Upper lobe of left lung (tissue), 6 donors: Measurements from ENCODE around the gene MITF. TPM values are rescaled to one million over a fixed set of nuclear protein-coding genes. Genes with fewer than 3 reads are reported as not detected.

Experiments used
- ATAC-seq, 2 donors: fragments of 200-7000 bp; cut with Tn5 transposase; one replicate each; pipeline ENCODE4 v1.9.1; 2022; ENCODE audit warnings: mild to moderate bottlenecking in 2 of 2, moderate library complexity in 2 of 2; ENCODE audit not compliant: low FRiP score in 2 of 2
- DNase-seq, 2 donors: peaks; one replicate each; pipeline ENCODE4 v3.0.0-alpha.2; 2019 to 2020
- H3K27ac ChIP-seq, 4 donors: fragments of 200-600 bp; sonication (generic); one replicate each; pipeline ENCODE4 v1.5.1; 2016 to 2019
- H3K27me3 ChIP-seq, 4 donors: fragments of 200-600 bp; sonication (generic); one replicate each; pipeline ENCODE4 v1.5.1; 2017 to 2019
- H3K36me3 ChIP-seq, 4 donors: fragments of 200-600 bp; sonication (generic); one replicate each; pipeline ENCODE4 v1.5.1; 2016 to 2019
- H3K4me1 ChIP-seq, 4 donors: fragments of 200-600 bp; sonication (generic); one replicate each; pipeline ENCODE4 v1.5.1; 2018 to 2019
- H3K4me3 ChIP-seq, 4 donors: fragments of 200-600 bp; sonication (generic); one replicate each; pipeline ENCODE4 v1.5.1; 2017 to 2019; ENCODE audit warnings: mild to moderate bottlenecking in 2 of 4, moderate library complexity in 1 of 4
- H3K9me3 ChIP-seq, 4 donors: fragments of 200-600 bp; sonication (generic); one replicate each; pipeline ENCODE4 v1.5.1; 2018 to 2019
- CTCF ChIP-seq, 6 experiments: fragments of 450-650 bp in 4 of 6; fragments of 200-600 bp in 2 of 6; sonication (generic) in 2 of 6; IDR thresholded peaks; one replicate each; pipeline ENCODE4 v1.5.1; 2016 to 2019; ENCODE audit warnings: antibody characterized with exemption in 6 of 6
- EP300 ChIP-seq, 4 donors: sonication (generic); formaldehyde crosslinking; IDR thresholded peaks; one replicate each; pipeline ENCODE4 v1.5.1; 2017; ENCODE audit warnings: antibody characterized with exemption in 4 of 4, control low read depth in 2 of 4
- POLR2A ChIP-seq, 4 donors: fragments of 450-650 bp; IDR thresholded peaks; one replicate each; pipeline ENCODE4 v1.5.1; 2016 to 2017; ENCODE audit warnings: antibody characterized with exemption in 4 of 4, mild to moderate bottlenecking in 2 of 4
- POLR2AphosphoS5 ChIP-seq, 2 donors: sonication (generic); formaldehyde crosslinking; IDR thresholded peaks; one replicate each; pipeline ENCODE4 v1.5.1; 2017; ENCODE audit warnings: antibody characterized with exemption in 2 of 2
- WGBS, 2 donors: methylation state at CpG; one replicate each; pipeline ENCODE4 v1.1.5; 2017 to 2018; 5-methylcytosine and 5-hydroxymethylcytosine counted together
- total RNA-seq, 6 donors: library from RNA; depleted of rRNA in 4 of 6; stranded (reverse); fragments of >200 nt in 4 of 6; gene quantifications; one replicate each; pipeline versions ENCODE4 v1.1.0 to v1.2.1, GENCODE V29; 2016 to 2021
- donor health status: DM: no; HTN: no; CAD: no; lungs with moderate emphysema.
- donor health status: DM: no; HTN: yes; CAD: no; lungs with severe emphysema.

MITF gene
- total RNA-seq, 6 donors from 2014 or later, result 21.9 to 37.2 (median 29.5) TPM

GRCh38 chr3:69737392-69737791 lies 1.9 kb upstream of the MITF start:
- ATAC-seq (no peak), DNase-seq (no peak)
- H3K27ac ChIP-seq, result no peak overlapping the region
- H3K36me3 ChIP-seq, result no peaks in the 10 kb centered on the region
- H3K27me3 ChIP-seq, result no peaks in the 10 kb centered on the region
- no peaks in the 10 kb centered on the region for H3K9me3 ChIP-seq
- H3K4me1 ChIP-seq, result peaks cover 4 to 15% (median 8%) of the 10 kb centered on the region in 4 donors
- 37 to 47% methylated on average over 3 of the region's 3 CpGs for WGBS, 2 donors
- H3K4me3 ChIP-seq, result no peak overlapping the region
- no peak for TF ChIP-seq POLR2A (IDR thresholded peaks at IDR 0.05)
- no peak for TF ChIP-seq EP300 (IDR thresholded peaks at IDR 0.05)
- TF ChIP-seq POLR2AphosphoS5 (IDR thresholded peaks at IDR 0.05), result no peak

GRCh38 chr3:69738315-69738714 lies 949 bp upstream of the MITF start:
- TF ChIP-seq POLR2A (IDR thresholded peaks at IDR 0.05) (peak in 1 of 4 donors; percentile 22), EP300 (IDR thresholded peaks at IDR 0.05) (no peak), CTCF (IDR thresholded peaks at IDR 0.05) (no peak)
- peak overlapping the region in 3 of 4 donors; percentile 64 to 87 (median 81) for H3K4me3 ChIP-seq
- DNase-seq, result no peak
- H3K27me3 ChIP-seq, result no peaks in the 10 kb centered on the region
- peak overlapping the region; percentile 65 to 87 (median 76) for H3K27ac ChIP-seq
- peaks cover 4 to 15% (median 8%) of the 10 kb centered on the region in 4 donors for H3K4me1 ChIP-seq
- peak in 1 of 2 donors; percentile 16 for ATAC-seq
- WGBS, 2 donors, result 0 to 1% methylated on average over 4 of the region's 4 CpGs
- no peaks in the 10 kb centered on the region for H3K36me3 ChIP-seq
- H3K9me3 ChIP-seq, result no peaks in the 10 kb centered on the region

- Histone ChIP-seq H3K27ac (peak overlapping the region; percentile 65 to 87 (median 76)), H3K27me3 (no peaks in the 10 kb centered on the region), H3K4me1 (peaks cover 4 to 15% (median 8%) of the 10 kb centered on the region in 4 donors), H3K9me3 (no peaks in the 10 kb centered on the region), H3K4me3 (peak overlapping the region; percentile 33 to 87 (median 72)), H3K36me3 (no peaks in the 10 kb centered on the region)
- WGBS, 2 donors, result 1 to 2% methylated on average over 12 of the region's 12 CpGs
- TF ChIP-seq POLR2A (IDR thresholded peaks at IDR 0.05), result no peak
- no peak for TF ChIP-seq CTCF (IDR thresholded peaks at IDR 0.05)
- no peak for TF ChIP-seq POLR2AphosphoS5 (IDR thresholded peaks at IDR 0.05)
- no peak for TF ChIP-seq EP300 (IDR thresholded peaks at IDR 0.05)
- DNase-seq (no peak), ATAC-seq (peak in 1 of 2 donors; percentile 17)
Measured at GRCh38 chr3:69738859-69739203, 433 bp upstream of the MITF start.

- H3K4me3 ChIP-seq, result peak overlapping the region; percentile 64 to 87 (median 82)
- peak; percentile 25 to 74 for ATAC-seq
- no peaks in the 10 kb centered on the region for H3K9me3 ChIP-seq
- H3K36me3 ChIP-seq, result no peaks in the 10 kb centered on the region
- TF ChIP-seq POLR2A (IDR thresholded peaks at IDR 0.05) (peak in 1 of 4 donors; percentile 14), POLR2AphosphoS5 (IDR thresholded peaks at IDR 0.05) (no peak), CTCF (IDR thresholded peaks at IDR 0.05) (no peak), EP300 (IDR thresholded peaks at IDR 0.05) (no peak)
- peak overlapping the region in 3 of 4 donors; percentile 69 to 87 (median 84) for H3K27ac ChIP-seq
- 21 to 23% methylated on average over 24 to 26 of the region's 26 CpGs for WGBS, 2 donors
- DNase-seq, result peak; percentile 76 to 92
- peaks cover 6 to 19% (median 11%) of the 10 kb centered on the region in 4 donors for H3K4me1 ChIP-seq
- H3K27me3 ChIP-seq, result no peaks in the 10 kb centered on the region
Measured at GRCh38 chr3:69740103-69741021, 1.1 kb downstream of the MITF start.

- no peaks in the 10 kb centered on the region for H3K27me3 ChIP-seq
- TF ChIP-seq POLR2AphosphoS5 (IDR thresholded peaks at IDR 0.05) (no peak), POLR2A (IDR thresholded peaks at IDR 0.05) (no peak), EP300 (IDR thresholded peaks at IDR 0.05) (no peak), CTCF (IDR thresholded peaks at IDR 0.05) (no peak)
- DNase-seq, result no peak
- H3K36me3 ChIP-seq, result no peaks in the 10 kb centered on the region
- H3K9me3 ChIP-seq, result no peaks in the 10 kb centered on the region
- H3K4me1 ChIP-seq, result peaks cover 6 to 26% (median 13%) of the 10 kb centered on the region in 4 donors
- WGBS, 2 donors, result 83 to 89% methylated on average over 13 of the region's 13 CpGs
- no peak for ATAC-seq
- H3K4me3 ChIP-seq, result peak overlapping the region in 3 of 4 donors; percentile 64 to 87 (median 81)
- H3K27ac ChIP-seq, result peak overlapping the region in 2 of 4 donors; percentile 84 to 87
Measured at GRCh38 chr3:69741032-69741767, 1.9 kb downstream of the MITF start.
